Measurements from ENCODE around the gene HOXA13. TPM values are rescaled to one million over a fixed set of nuclear protein-coding genes. Genes with fewer than 3 reads are reported as not detected.

The HOXA13 gene
- total RNA-seq, 3 donors from 2014 or later (not counting 1 experiment from before 2014, with no cell fraction given), result not detected

- Histone ChIP-seq H3K4me3 (ENCODE audit: low read length) (peak overlapping the region; percentile 49), H3K27me3 (ENCODE audit: control insufficient read depth, insufficient read depth, low read length) (peaks cover 75% of the 10 kb centered on the region), H3K4me1 (ENCODE audit: control insufficient read depth, insufficient read depth, low read length) (peaks cover 57% of the 10 kb centered on the region), H3K9me3 (ENCODE audit: control insufficient read depth, insufficient read depth, low read length) (no peaks in the 10 kb centered on the region), H3K36me3 (ENCODE audit: control insufficient read depth, insufficient read depth, low read length) (no peaks in the 10 kb centered on the region), H3K27ac (ENCODE audit: low read length) (peak overlapping the region; percentile 23)
- no peak for ATAC-seq
- Mint-ChIP-seq H3K9me3 (no peaks in the 10 kb centered on the region), H3K4me1 (peaks cover 26 to 35% of the 10 kb centered on the region in 2 donors), H3K36me3 (peaks cover 20% of the 10 kb centered on the region), H3K4me3 (peak overlapping the region; percentile 87), H3K27ac (peak overlapping the region; percentile 60 to 63), H3K27me3 (ENCODE audit: low read depth in 2 of 2) (peaks cover 52 to 60% of the 10 kb centered on the region in 2 donors)
- intact Hi-C loops (cut with micrococcal nuclease), result loop anchor here (2.0 kb wide), 2 partner anchors 14 to 16 kb away; partner anchors contain the start of gene HOXA7
- peak; percentile 15 to 28 for DNase-seq
- 16% methylated on average over 10 of the region's 10 CpGs for WGBS (ENCODE audit: insufficient coverage)
- no peak for TF ChIP-seq CTCF (IDR thresholded peaks at IDR 0.05)
Measured at GRCh38 chr7:27172315-27172774, 27.5 kb downstream of the HOXA13 start.

GRCh38 chr7:27171637-27172314 lies 28.1 kb downstream of the HOXA13 start:
- ATAC-seq, result no peak
- H3K27ac ChIP-seq (ENCODE audit: low read length), result no peak overlapping the region
- Mint-ChIP-seq H3K27me3 (ENCODE audit: low read depth in 2 of 2) (peaks cover 57 to 65% of the 10 kb centered on the region in 2 donors), H3K27ac (peak overlapping the region; percentile 60 to 63), H3K4me3 (peak overlapping the region; percentile 87), H3K9me3 (no peaks in the 10 kb centered on the region), H3K36me3 (peaks cover 20% of the 10 kb centered on the region), H3K4me1 (peaks cover 30 to 40% of the 10 kb centered on the region in 2 donors)
- H3K4me3 ChIP-seq (ENCODE audit: low read length), result no peak overlapping the region
- H3K4me1 ChIP-seq (ENCODE audit: control insufficient read depth, insufficient read depth, low read length), result peaks cover 62% of the 10 kb centered on the region
- H3K9me3 ChIP-seq (ENCODE audit: control insufficient read depth, insufficient read depth, low read length), result no peaks in the 10 kb centered on the region
- no peaks in the 10 kb centered on the region for H3K36me3 ChIP-seq (ENCODE audit: control insufficient read depth, insufficient read depth, low read length)
- no peak for TF ChIP-seq CTCF (IDR thresholded peaks at IDR 0.05)
- 12% methylated on average over 30 of the region's 30 CpGs for WGBS (ENCODE audit: insufficient coverage)
- DNase-seq, result peak; percentile 15 to 47
- H3K27me3 ChIP-seq (ENCODE audit: control insufficient read depth, insufficient read depth, low read length), result peaks cover 81% of the 10 kb centered on the region
- intact Hi-C loops (cut with micrococcal nuclease), result loop anchor here (2.0 kb wide), 2 partner anchors 15 kb away; partner anchors contain the start of gene HOXA7

GRCh38 chr7:27171325-27171636 lies 28.6 kb downstream of the HOXA13 start:
- TF ChIP-seq CTCF (IDR thresholded peaks at IDR 0.05), result no peak
- H3K27me3 ChIP-seq (ENCODE audit: control insufficient read depth, insufficient read depth, low read length), result peaks cover 84% of the 10 kb centered on the region
- H3K4me3 Mint-ChIP-seq, result peak overlapping the region; percentile 87
- peaks cover 58 to 68% of the 10 kb centered on the region in 2 donors for H3K27me3 Mint-ChIP-seq (ENCODE audit: low read depth in 2 of 2)
- H3K4me1 ChIP-seq (ENCODE audit: control insufficient read depth, insufficient read depth, low read length), result peaks cover 67% of the 10 kb centered on the region
- DNase-seq, result peak; percentile 15
- H3K27ac ChIP-seq (ENCODE audit: low read length), result no peak overlapping the region
- intact Hi-C loops (cut with micrococcal nuclease), result no loop called here
- H3K9me3 Mint-ChIP-seq, result no peaks in the 10 kb centered on the region
- no peaks in the 10 kb centered on the region for H3K9me3 ChIP-seq (ENCODE audit: control insufficient read depth, insufficient read depth, low read length)
- ATAC-seq, result no peak
- H3K4me3 ChIP-seq (ENCODE audit: low read length), result no peak overlapping the region
- H3K4me1 Mint-ChIP-seq, result peaks cover 35 to 44% of the 10 kb centered on the region in 2 donors
- peak overlapping the region; percentile 60 to 63 for H3K27ac Mint-ChIP-seq
- 16% methylated on average over 8 of the region's 8 CpGs for WGBS (ENCODE audit: insufficient coverage)
- H3K36me3 Mint-ChIP-seq, result peaks cover 20% of the 10 kb centered on the region
- no peaks in the 10 kb centered on the region for H3K36me3 ChIP-seq (ENCODE audit: control insufficient read depth, insufficient read depth, low read length)

Data from natural killer cell (primary cell).